HFFc6 (cell line): ENCODE measurements around the gene DEXI. TPM values are rescaled to one million over a fixed set of nuclear protein-coding genes. Genes with fewer than 3 reads are reported as not detected.
A peak's percentile ranks its signal among the peaks of the same experiment; 100 is the strongest.

Experiments used
- DNase-seq: peaks from one replicate; pipeline ENCODE4 v3.0.0-alpha.2; 2018
- H3K27ac Mint-ChIP-seq: 2 replicates; pipeline ENCODE4 v1.8.0; 2020; ENCODE audit warnings: mild to moderate bottlenecking, mixed read lengths
- H3K27me3 Mint-ChIP-seq: 2 replicates; pipeline ENCODE4 v1.8.0; 2021; ENCODE audit warnings: mild to moderate bottlenecking, moderate library complexity, mixed read lengths; ENCODE audit not compliant: insufficient read depth
- H3K36me3 Mint-ChIP-seq: 2 replicates; pipeline ENCODE4 v1.8.0; 2021; ENCODE audit warnings: low read depth, mixed read lengths
- H3K4me1 Mint-ChIP-seq: 2 replicates; pipeline ENCODE4 v1.8.0; 2020; ENCODE audit warnings: low read depth, mixed read lengths
- H3K4me3 Mint-ChIP-seq: 2 replicates; pipeline ENCODE4 v1.8.0; 2020; ENCODE audit warnings: mild to moderate bottlenecking, moderate library complexity, mixed read lengths
- H3K9me3 Mint-ChIP-seq: 2 replicates; pipeline ENCODE4 v1.8.0; 2020; ENCODE audit warnings: mild to moderate bottlenecking, mixed read lengths
- CTCF ChIP-seq: fragments of 200-600 bp; sonication (generic); IDR thresholded peaks from 2 replicates; pipeline ENCODE4 v1.5.0; 2021; ENCODE audit warnings: antibody characterized with exemption, mild to moderate bottlenecking
- total RNA-seq, 6 experiments: library from RNA; stranded (reverse); fragmentation: NEBNext Ultra II Directional; extraction: Animal tissue kit (Norgen Biotek cat#: 25700); gene quantifications; 2 replicates in 1 of 6; 3 replicates in 5 of 6; pipeline ENCODE4 v1.2.3, GENCODE V29; 2021

The DEXI gene
- total RNA-seq, 6 experiments from 2014 or later, result 39.3 to 49.2 (median 44.3) TPM

GRCh38 chr16:10941127-10941933 is 938 bp downstream of the DEXI start:
- Mint-ChIP-seq H3K27me3 (peaks cover 3% of the 10 kb centered on the region; the same call in 1 of the 2 replicates), H3K9me3 (no peaks in the 10 kb centered on the region), H3K4me1 (peaks cover 80% of the 10 kb centered on the region), H3K4me3 (peak overlapping the region; percentile 92), H3K27ac (peak overlapping the region; percentile 80), H3K36me3 (peaks cover 14% of the 10 kb centered on the region)
- no peak for DNase-seq
- no peak for TF ChIP-seq CTCF

- Mint-ChIP-seq H3K9me3 (no peaks in the 10 kb centered on the region), H3K27me3 (peaks cover 3% of the 10 kb centered on the region; the same call in 1 of the 2 replicates), H3K4me3 (peak overlapping the region; percentile 92), H3K27ac (peak overlapping the region; percentile 80), H3K4me1 (peaks cover 80% of the 10 kb centered on the region), H3K36me3 (peaks cover 22% of the 10 kb centered on the region)
- DNase-seq, result no peak
- no peak for TF ChIP-seq CTCF
Measured at GRCh38 chr16:10940501-10941079, 1.7 kb downstream of the DEXI start.

GRCh38 chr16:10939649-10940234 is 2.5 kb downstream of the DEXI start:
- no peak for DNase-seq
- peaks cover 76% of the 10 kb centered on the region for H3K4me1 Mint-ChIP-seq
- H3K9me3 Mint-ChIP-seq, result no peaks in the 10 kb centered on the region
- H3K4me3 Mint-ChIP-seq, result peak overlapping the region; percentile 92
- H3K27me3 Mint-ChIP-seq, result peaks cover 3% of the 10 kb centered on the region; the same call in 1 of the 2 replicates
- peaks cover 24% of the 10 kb centered on the region for H3K36me3 Mint-ChIP-seq
- H3K27ac Mint-ChIP-seq, result no peak overlapping the region
- TF ChIP-seq CTCF, result no peak

- Mint-ChIP-seq H3K4me3 (peak overlapping the region; percentile 92), H3K27ac (no peak overlapping the region), H3K4me1 (peaks cover 73% of the 10 kb centered on the region)
Measured at GRCh38 chr16:10938796-10939648, 3.2 kb downstream of the DEXI start.

More at GRCh38 chr16:10938796-10939648, 3.2 kb downstream of the DEXI start:
- no peak for DNase-seq
- Mint-ChIP-seq H3K36me3 (peaks cover 25% of the 10 kb centered on the region), H3K9me3 (no peaks in the 10 kb centered on the region), H3K27me3 (peaks cover 1% of the 10 kb centered on the region; the same call in 1 of the 2 replicates)
- no peak for TF ChIP-seq CTCF
